ENCODE data around the gene ZNF358.

The ZNF358 gene

DNA sequence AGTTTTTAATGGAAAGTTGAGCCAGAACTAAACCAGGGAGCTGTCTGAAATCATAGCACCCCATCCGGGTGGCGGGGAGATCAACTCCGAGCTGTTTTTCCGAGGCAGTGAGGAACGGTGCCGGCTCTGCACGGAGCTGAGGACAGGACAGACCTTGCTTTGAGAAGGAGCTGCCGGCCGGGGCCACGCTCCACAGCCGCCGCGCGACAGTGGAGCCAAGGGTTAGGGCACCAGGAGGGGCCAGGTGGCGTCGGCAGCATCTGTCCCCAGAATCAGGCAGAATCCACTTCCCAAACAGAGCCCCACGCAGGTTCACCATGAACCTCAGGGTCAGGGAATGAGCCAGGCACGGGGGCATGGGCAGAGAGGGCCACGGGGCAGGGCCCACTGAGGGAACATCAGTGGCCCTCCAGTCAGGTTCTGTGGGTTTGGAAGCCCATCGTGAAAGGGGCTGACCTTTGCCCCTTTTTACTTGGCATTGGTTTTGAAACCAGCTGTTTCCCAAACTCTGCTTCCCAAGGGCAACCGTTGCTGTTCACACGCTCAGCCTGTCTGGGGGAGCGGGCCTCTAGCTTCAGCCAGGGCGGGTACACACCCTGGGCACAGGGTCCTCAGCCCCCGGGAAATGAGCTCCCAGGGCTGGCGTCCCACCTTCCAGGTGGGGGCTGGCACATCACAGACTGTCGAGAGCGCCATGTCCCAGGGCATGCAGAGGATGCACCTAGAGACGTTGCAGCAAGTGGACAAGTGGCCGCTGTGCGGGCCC, 45.2 kb upstream of the ZNF358 start:
- no peak overlapping the region for H3K4me3 ChIP-seq (ENCODE audit: severe bottlenecking)
- TF ChIP-seq, protein P1, sequence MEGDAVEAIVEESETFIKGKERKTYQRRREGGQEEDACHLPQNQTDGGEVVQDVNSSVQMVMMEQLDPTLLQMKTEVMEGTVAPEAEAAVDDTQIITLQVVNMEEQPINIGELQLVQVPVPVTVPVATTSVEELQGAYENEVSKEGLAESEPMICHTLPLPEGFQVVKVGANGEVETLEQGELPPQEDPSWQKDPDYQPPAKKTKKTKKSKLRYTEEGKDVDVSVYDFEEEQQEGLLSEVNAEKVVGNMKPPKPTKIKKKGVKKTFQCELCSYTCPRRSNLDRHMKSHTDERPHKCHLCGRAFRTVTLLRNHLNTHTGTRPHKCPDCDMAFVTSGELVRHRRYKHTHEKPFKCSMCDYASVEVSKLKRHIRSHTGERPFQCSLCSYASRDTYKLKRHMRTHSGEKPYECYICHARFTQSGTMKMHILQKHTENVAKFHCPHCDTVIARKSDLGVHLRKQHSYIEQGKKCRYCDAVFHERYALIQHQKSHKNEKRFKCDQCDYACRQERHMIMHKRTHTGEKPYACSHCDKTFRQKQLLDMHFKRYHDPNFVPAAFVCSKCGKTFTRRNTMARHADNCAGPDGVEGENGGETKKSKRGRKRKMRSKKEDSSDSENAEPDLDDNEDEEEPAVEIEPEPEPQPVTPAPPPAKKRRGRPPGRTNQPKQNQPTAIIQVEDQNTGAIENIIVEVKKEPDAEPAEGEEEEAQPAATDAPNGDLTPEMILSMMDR (IDR thresholded peaks at IDR 0.05; ENCODE audit: poor library complexity, severe bottlenecking), result no peak
- no peak for ATAC-seq (ENCODE audit: low read depth)
- H3K9me3 ChIP-seq (ENCODE audit: severe bottlenecking), result no peaks in the 10 kb centered on the region
- no peaks in the 10 kb centered on the region for H3K27me3 ChIP-seq (ENCODE audit: insufficient read depth, poor library complexity, severe bottlenecking)
- no peak for DNase-seq (ENCODE audit: low spot score)
- peaks cover 38% of the 10 kb centered on the region for H3K36me3 ChIP-seq (ENCODE audit: low read depth)
- H3K27ac ChIP-seq (ENCODE audit: poor library complexity, severe bottlenecking), result no peak overlapping the region
- H3K4me1 ChIP-seq (ENCODE audit: insufficient read depth, poor library complexity, severe bottlenecking), result no peaks in the 10 kb centered on the region

DNA sequence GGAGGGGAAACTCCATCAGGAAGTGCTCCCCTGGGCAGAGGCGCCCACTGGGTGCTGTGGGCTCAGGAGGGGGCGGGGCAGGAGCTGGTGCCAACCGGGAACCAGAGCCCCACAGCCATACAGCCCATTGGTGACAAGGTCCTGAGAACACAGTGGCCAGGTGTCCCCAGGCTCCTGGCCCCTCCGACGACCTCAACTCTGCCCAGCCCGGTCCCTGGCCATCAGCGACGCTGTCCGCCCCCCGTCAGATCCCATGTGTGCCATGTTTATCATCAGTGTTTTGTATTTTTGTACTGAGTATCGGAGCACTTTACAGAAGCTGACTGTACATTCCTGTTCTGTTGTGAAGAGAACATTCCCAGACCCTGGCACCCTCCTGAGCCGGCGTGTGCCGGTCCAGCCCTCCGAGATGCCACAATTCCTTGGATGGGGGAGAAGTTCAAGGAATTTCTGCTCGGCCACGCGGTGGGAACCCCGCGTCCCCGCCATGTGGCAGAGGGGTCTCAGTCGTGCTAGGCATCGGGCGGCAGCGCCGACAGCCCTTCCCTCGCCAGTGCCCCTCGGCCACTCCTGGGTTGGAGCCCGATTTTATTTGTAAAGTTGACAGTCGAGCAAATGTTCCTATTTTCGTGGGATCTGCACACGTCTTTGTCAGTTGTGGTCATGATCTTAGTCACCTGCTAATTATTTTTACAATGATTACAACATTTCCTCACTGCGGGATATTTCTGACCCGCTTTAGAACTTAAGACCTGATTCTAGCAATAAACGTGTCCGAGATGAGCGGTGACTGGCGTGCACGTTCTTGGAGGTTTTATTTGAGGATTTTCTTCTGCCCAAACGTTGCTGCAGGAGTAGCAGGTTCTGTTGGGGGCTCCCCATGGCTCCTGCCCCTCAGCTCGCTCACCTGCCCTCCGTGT, 43.9 kb upstream of the ZNF358 start:
- Histone ChIP-seq H3K36me3 (ENCODE audit: low read depth) (peaks cover 33% of the 10 kb centered on the region), H3K4me3 (ENCODE audit: severe bottlenecking) (no peak overlapping the region), H3K9me3 (ENCODE audit: severe bottlenecking) (no peaks in the 10 kb centered on the region), H3K27ac (ENCODE audit: poor library complexity, severe bottlenecking) (no peak overlapping the region), H3K27me3 (ENCODE audit: insufficient read depth, poor library complexity, severe bottlenecking) (no peaks in the 10 kb centered on the region), H3K4me1 (ENCODE audit: insufficient read depth, poor library complexity, severe bottlenecking) (no peaks in the 10 kb centered on the region)
- TF ChIP-seq, protein P1 (IDR thresholded peaks at IDR 0.05; ENCODE audit: poor library complexity, severe bottlenecking), result no peak
- ATAC-seq (ENCODE audit: low read depth), result no peak
- DNase-seq (ENCODE audit: low spot score), result no peak

DNA sequence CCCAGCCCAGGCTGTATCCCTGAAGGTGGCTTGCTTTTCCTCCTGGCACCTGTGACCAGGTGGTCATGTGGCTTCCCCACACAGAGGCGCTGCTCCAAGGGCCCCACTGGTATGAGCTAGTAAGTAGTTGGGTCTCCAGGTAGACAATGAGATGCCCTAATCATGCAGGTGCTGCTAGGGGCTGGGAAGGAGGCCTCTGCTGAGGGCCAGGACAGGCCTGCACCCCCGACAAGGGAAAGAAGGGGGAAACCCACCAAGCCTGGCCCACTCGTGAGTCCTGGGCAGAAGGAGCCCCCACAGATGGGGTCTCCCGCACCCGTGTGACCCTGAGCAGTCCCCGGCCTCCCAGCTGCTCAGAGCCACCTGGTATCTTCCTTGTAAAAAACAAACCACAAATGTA, 40.2 kb upstream of the ZNF358 start:
- Histone ChIP-seq H3K4me3 (ENCODE audit: severe bottlenecking) (no peak overlapping the region), H3K27ac (ENCODE audit: poor library complexity, severe bottlenecking) (peak overlapping the region; percentile 31), H3K4me1 (ENCODE audit: insufficient read depth, poor library complexity, severe bottlenecking) (peaks cover 11% of the 10 kb centered on the region), H3K36me3 (ENCODE audit: low read depth) (peaks cover 15% of the 10 kb centered on the region), H3K9me3 (ENCODE audit: severe bottlenecking) (no peaks in the 10 kb centered on the region), H3K27me3 (ENCODE audit: insufficient read depth, poor library complexity, severe bottlenecking) (no peaks in the 10 kb centered on the region)
- ATAC-seq (ENCODE audit: low read depth) (no peak), DNase-seq (ENCODE audit: low spot score) (no peak)
- TF ChIP-seq, protein P1 (IDR thresholded peaks at IDR 0.05; ENCODE audit: poor library complexity, severe bottlenecking), result no peak

DNA sequence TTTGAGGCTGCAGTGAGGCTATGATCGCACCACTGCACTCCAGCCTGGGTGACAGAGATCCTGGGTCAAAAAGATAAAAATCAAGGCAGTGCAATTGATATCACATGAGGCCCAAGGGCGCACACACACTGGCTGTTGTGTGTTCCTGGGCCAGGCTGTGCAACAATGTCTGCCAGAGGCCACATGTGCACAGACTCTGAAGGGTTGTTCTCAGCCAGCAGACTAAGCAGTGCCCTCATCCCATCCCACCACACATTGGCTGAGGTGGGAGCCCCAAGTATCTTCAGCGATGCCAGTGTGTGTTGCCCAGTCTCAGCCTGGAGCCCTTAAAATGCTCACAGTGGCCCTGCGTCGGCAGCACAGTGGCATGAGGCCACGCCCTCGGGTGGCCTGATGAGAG, 39.7 kb upstream of the ZNF358 start:
- Histone ChIP-seq H3K4me3 (ENCODE audit: severe bottlenecking) (no peak overlapping the region), H3K36me3 (ENCODE audit: low read depth) (peaks cover 9% of the 10 kb centered on the region), H3K9me3 (ENCODE audit: severe bottlenecking) (no peaks in the 10 kb centered on the region), H3K27ac (ENCODE audit: poor library complexity, severe bottlenecking) (peak overlapping the region; percentile 31), H3K27me3 (ENCODE audit: insufficient read depth, poor library complexity, severe bottlenecking) (no peaks in the 10 kb centered on the region), H3K4me1 (ENCODE audit: insufficient read depth, poor library complexity, severe bottlenecking) (peaks cover 11% of the 10 kb centered on the region)
- TF ChIP-seq, protein P1 (IDR thresholded peaks at IDR 0.05; ENCODE audit: poor library complexity, severe bottlenecking), result no peak
- DNase-seq (ENCODE audit: low spot score) (no peak), ATAC-seq (ENCODE audit: low read depth) (no peak)
